Stimulated activated CD8-positive, alpha-beta memory T cell treated with anti-CD3 and anti-CD28 coated beads, Interleukin-7, amount 100 ng/mL, for 24 hours (primary cell): Measurements from ENCODE around the gene ID4.

Source experiments
- DNase-seq: peaks from one replicate; pipeline ENCODE4 v3.0.0-alpha.2; 2020; ENCODE audit warnings: low read depth

The ID4 gene

GRCh38 chr6:19836799-19837510, at the start of gene ID4:
Gene ID4 (plus strand): TSS chr6:19837370. CDS start chr6:19837755, 385 bp downstream.
- no peak for DNase-seq

GRCh38 chr6:19788686-19789085, 48.5 kb upstream of the ID4 start:
- no peak for DNase-seq

- DNase-seq: no peak
Measured at GRCh38 chr6:19789100-19789803, 47.9 kb upstream of the ID4 start.

GRCh38 chr6:19791267-19791666, 45.9 kb upstream of the ID4 start:
- no peak for DNase-seq

- no peak for DNase-seq
Measured at GRCh38 chr6:19795211-19795610, 42.0 kb upstream of the ID4 start.

GRCh38 chr6:19796452-19796851, 40.7 kb upstream of the ID4 start:
- no peak for DNase-seq

- no peak for DNase-seq
Measured at GRCh38 chr6:19798362-19798761, 38.8 kb upstream of the ID4 start.

GRCh38 chr6:19802656-19803055, 34.5 kb upstream of the ID4 start:
- no peak for DNase-seq

- DNase-seq: no peak
Measured at GRCh38 chr6:19803331-19804204, 33.6 kb upstream of the ID4 start.

GRCh38 chr6:19804205-19805128, 32.7 kb upstream of the ID4 start:
- DNase-seq: peak; percentile 27

- no peak for DNase-seq
Measured at GRCh38 chr6:19805129-19805481, 32.1 kb upstream of the ID4 start.

- DNase-seq: no peak
Measured at GRCh38 chr6:19806971-19807396, 30.2 kb upstream of the ID4 start.

GRCh38 chr6:19811397-19812079, 25.6 kb upstream of the ID4 start:
- DNase-seq: no peak

GRCh38 chr6:19812512-19813119, 24.6 kb upstream of the ID4 start:
- DNase-seq: no peak

GRCh38 chr6:19818805-19819204, 18.4 kb upstream of the ID4 start:
- no peak for DNase-seq

GRCh38 chr6:19824058-19824807, 12.9 kb upstream of the ID4 start:
- DNase-seq: no peak

- DNase-seq: no peak
Measured at GRCh38 chr6:19827247-19827646, 9.9 kb upstream of the ID4 start.

GRCh38 chr6:19827903-19828302, 9.3 kb upstream of the ID4 start:
- no peak for DNase-seq

GRCh38 chr6:19830171-19830570, 7.0 kb upstream of the ID4 start:
- no peak for DNase-seq

- DNase-seq: no peak
Measured at GRCh38 chr6:19831358-19831757, 5.8 kb upstream of the ID4 start.
